Activated naive CD4-positive, alpha-beta T cell treated with anti-CD3 and anti-CD28 coated beads, Interleukin-2, amount 10 ng/mL, durations not matched to agents 7 days and 5 days (primary cell): ENCODE results near the gene UBIAD1.

Experiments
- CTCF ChIA-PET: fragments of 350-600 bp; sonication (Branson Sonifier 250); formaldehyde crosslinking; loops from one replicate; lab custom pipeline; 2021; ENCODE audit warnings: antibody characterized with exemption; lab: Charles Lee
- DNase-seq: peaks from one replicate; pipeline ENCODE4 v3.0.0-alpha.2; 2020
- H3K27ac Mint-ChIP-seq: one replicate; pipeline ENCODE4 v1.8.0; 2021; ENCODE audit warnings: mild to moderate bottlenecking, moderate library complexity, mixed read lengths
- H3K27me3 Mint-ChIP-seq: one replicate; pipeline ENCODE4 v1.8.0; 2021; ENCODE audit warnings: mild to moderate bottlenecking, mixed read lengths
- H3K36me3 Mint-ChIP-seq: one replicate; pipeline ENCODE4 v1.8.0; 2021; ENCODE audit warnings: mixed read lengths
- H3K4me1 Mint-ChIP-seq: one replicate; pipeline ENCODE4 v1.8.0; 2021; ENCODE audit warnings: mixed read lengths
- H3K4me3 Mint-ChIP-seq: one replicate; pipeline ENCODE4 v1.8.0; 2021; ENCODE audit warnings: mild to moderate bottlenecking, moderate library complexity, mixed read lengths
- H3K9me3 Mint-ChIP-seq: one replicate; pipeline ENCODE4 v1.8.0; 2021; ENCODE audit warnings: mixed read lengths

The UBIAD1 gene

GRCh38 chr1:11308699-11309224 lies 35.8 kb downstream of the UBIAD1 start:
- H3K9me3 Mint-ChIP-seq: no peaks in the 10 kb centered on the region
- no peaks in the 10 kb centered on the region for H3K36me3 Mint-ChIP-seq
- H3K27me3 Mint-ChIP-seq: peaks cover 28% of the 10 kb centered on the region
- no peak for DNase-seq
- H3K27ac Mint-ChIP-seq: no peak overlapping the region
- peaks cover 12% of the 10 kb centered on the region for H3K4me1 Mint-ChIP-seq
- CTCF ChIA-PET: no interaction called here
- H3K4me3 Mint-ChIP-seq: no peak overlapping the region

GRCh38 chr1:11309385-11309784 lies 36.4 kb downstream of the UBIAD1 start:
- H3K36me3 Mint-ChIP-seq: no peaks in the 10 kb centered on the region
- no peak overlapping the region for H3K4me3 Mint-ChIP-seq
- no peak for DNase-seq
- H3K9me3 Mint-ChIP-seq: no peaks in the 10 kb centered on the region
- H3K27ac Mint-ChIP-seq: no peak overlapping the region
- H3K27me3 Mint-ChIP-seq: peaks cover 28% of the 10 kb centered on the region
- peaks cover 12% of the 10 kb centered on the region for H3K4me1 Mint-ChIP-seq
- CTCF ChIA-PET: no interaction called here

- H3K4me1 Mint-ChIP-seq: peaks cover 12% of the 10 kb centered on the region
- H3K9me3 Mint-ChIP-seq: no peaks in the 10 kb centered on the region
- no peak for DNase-seq
- CTCF ChIA-PET: interaction anchor here (1.0 kb wide), 1 partner anchor 70 kb away, joined by 5 read pairs; no protein-coding TSS in a partner anchor
- no peaks in the 10 kb centered on the region for H3K36me3 Mint-ChIP-seq
- peaks cover 42% of the 10 kb centered on the region for H3K27me3 Mint-ChIP-seq
- no peak overlapping the region for H3K4me3 Mint-ChIP-seq
- H3K27ac Mint-ChIP-seq: no peak overlapping the region
Observed at GRCh38 chr1:11311816-11312755, 39.1 kb downstream of the UBIAD1 start.

GRCh38 chr1:11314959-11315358 lies 42.0 kb downstream of the UBIAD1 start:
- Mint-ChIP-seq H3K36me3 (no peaks in the 10 kb centered on the region), H3K27me3 (peaks cover 52% of the 10 kb centered on the region), H3K9me3 (no peaks in the 10 kb centered on the region), H3K4me1 (peaks cover 15% of the 10 kb centered on the region), H3K4me3 (no peak overlapping the region), H3K27ac (no peak overlapping the region)
- CTCF ChIA-PET: interaction anchor here (0.6 kb wide), 1 partner anchor 329 kb away, joined by 4 read pairs; no protein-coding TSS in a partner anchor
- no peak for DNase-seq

GRCh38 chr1:11316701-11317100 lies 43.7 kb downstream of the UBIAD1 start:
- no peak overlapping the region for H3K4me3 Mint-ChIP-seq
- no peaks in the 10 kb centered on the region for H3K9me3 Mint-ChIP-seq
- H3K4me1 Mint-ChIP-seq: peaks cover 21% of the 10 kb centered on the region

GRCh38 chr1:11318982-11319381 lies 46.0 kb downstream of the UBIAD1 start:
- Mint-ChIP-seq H3K27ac (no peak overlapping the region), H3K4me1 (peaks cover 10% of the 10 kb centered on the region), H3K36me3 (no peaks in the 10 kb centered on the region), H3K9me3 (no peaks in the 10 kb centered on the region), H3K27me3 (peaks cover 41% of the 10 kb centered on the region), H3K4me3 (no peak overlapping the region)
- CTCF ChIA-PET: no interaction called here
- no peak for DNase-seq

More at GRCh38 chr1:11316701-11317100, 43.7 kb downstream of the UBIAD1 start:
- Mint-ChIP-seq H3K27ac (no peak overlapping the region), H3K27me3 (peaks cover 53% of the 10 kb centered on the region), H3K36me3 (no peaks in the 10 kb centered on the region)
- CTCF ChIA-PET: no interaction called here
- DNase-seq: no peak

- H3K9me3 Mint-ChIP-seq: no peaks in the 10 kb centered on the region
- peaks cover 10% of the 10 kb centered on the region for H3K4me1 Mint-ChIP-seq
- peak; percentile 58 for DNase-seq
- no peak overlapping the region for H3K4me3 Mint-ChIP-seq
- no peaks in the 10 kb centered on the region for H3K36me3 Mint-ChIP-seq
- peaks cover 41% of the 10 kb centered on the region for H3K27me3 Mint-ChIP-seq
- H3K27ac Mint-ChIP-seq: peak overlapping the region; percentile 55
- CTCF ChIA-PET: interaction anchor here (1.0 to 1.5 kb wide), 6 partner anchors 8 to 224 kb away, joined by 3 to 4 read pairs (median 4); no protein-coding TSS in a partner anchor
Observed at GRCh38 chr1:11320153-11320936, 47.3 kb downstream of the UBIAD1 start.

- Mint-ChIP-seq H3K9me3 (no peaks in the 10 kb centered on the region), H3K27ac (peak overlapping the region; percentile 33), H3K36me3 (no peaks in the 10 kb centered on the region), H3K4me1 (peaks cover 10% of the 10 kb centered on the region), H3K4me3 (no peak overlapping the region), H3K27me3 (peaks cover 29% of the 10 kb centered on the region)
- DNase-seq: no peak
- CTCF ChIA-PET: interaction anchor here (1.1 to 1.6 kb wide), 4 partner anchors 11 to 322 kb away, joined by 3 to 4 read pairs (median 3); no protein-coding TSS in a partner anchor
Observed at GRCh38 chr1:11321656-11322491, 48.9 kb downstream of the UBIAD1 start.

GRCh38 chr1:11324567-11325165 lies 51.7 kb downstream of the UBIAD1 start:
- Mint-ChIP-seq H3K27ac (no peak overlapping the region), H3K36me3 (no peaks in the 10 kb centered on the region), H3K27me3 (peaks cover 22% of the 10 kb centered on the region), H3K9me3 (no peaks in the 10 kb centered on the region), H3K4me3 (no peak overlapping the region), H3K4me1 (peaks cover 10% of the 10 kb centered on the region)
- CTCF ChIA-PET: no interaction called here
- DNase-seq: no peak

GRCh38 chr1:11326070-11326469 lies 53.1 kb downstream of the UBIAD1 start:
- Mint-ChIP-seq H3K4me3 (no peak overlapping the region), H3K27me3 (peaks cover 18% of the 10 kb centered on the region), H3K9me3 (no peaks in the 10 kb centered on the region), H3K4me1 (no peaks in the 10 kb centered on the region), H3K27ac (no peak overlapping the region), H3K36me3 (no peaks in the 10 kb centered on the region)
- CTCF ChIA-PET: no interaction called here
- no peak for DNase-seq

- CTCF ChIA-PET: interaction anchor here (0.7 kb wide), 1 partner anchor 8 kb away, joined by 3 read pairs; no protein-coding TSS in a partner anchor
- H3K4me3 Mint-ChIP-seq: no peak overlapping the region
- H3K36me3 Mint-ChIP-seq: no peaks in the 10 kb centered on the region
- H3K9me3 Mint-ChIP-seq: no peaks in the 10 kb centered on the region
- no peaks in the 10 kb centered on the region for H3K4me1 Mint-ChIP-seq
- H3K27me3 Mint-ChIP-seq: peaks cover 21% of the 10 kb centered on the region
- H3K27ac Mint-ChIP-seq: peak overlapping the region; percentile 22
- no peak for DNase-seq
Observed at GRCh38 chr1:11328444-11328843, 55.4 kb downstream of the UBIAD1 start.

GRCh38 chr1:11330411-11330810 lies 57.4 kb downstream of the UBIAD1 start:
- H3K27me3 Mint-ChIP-seq: peaks cover 25% of the 10 kb centered on the region
- no peaks in the 10 kb centered on the region for H3K9me3 Mint-ChIP-seq
- no peak for DNase-seq
- H3K4me1 Mint-ChIP-seq: no peaks in the 10 kb centered on the region
- no peak overlapping the region for H3K27ac Mint-ChIP-seq
- CTCF ChIA-PET: interaction anchor here (0.6 to 1.4 kb wide), 2 partner anchors 10 to 498 kb away, joined by 4 to 5 read pairs; no protein-coding TSS in a partner anchor
- H3K36me3 Mint-ChIP-seq: no peaks in the 10 kb centered on the region
- H3K4me3 Mint-ChIP-seq: no peak overlapping the region
